UCSD-AML1 (cell line): ENCODE measurements around the gene GPX3.

Experiments
- DNase-seq: peaks from one replicate; lab custom pipeline; 2025; ENCODE audit not compliant: unreplicated experiment; lab: John Stamatoyannopoulos, UW

The GPX3 gene

GRCh38 chr5:151033217-151033934 lies 13.0 kb downstream of the GPX3 start:
- DNase-seq: no peak

DNA sequence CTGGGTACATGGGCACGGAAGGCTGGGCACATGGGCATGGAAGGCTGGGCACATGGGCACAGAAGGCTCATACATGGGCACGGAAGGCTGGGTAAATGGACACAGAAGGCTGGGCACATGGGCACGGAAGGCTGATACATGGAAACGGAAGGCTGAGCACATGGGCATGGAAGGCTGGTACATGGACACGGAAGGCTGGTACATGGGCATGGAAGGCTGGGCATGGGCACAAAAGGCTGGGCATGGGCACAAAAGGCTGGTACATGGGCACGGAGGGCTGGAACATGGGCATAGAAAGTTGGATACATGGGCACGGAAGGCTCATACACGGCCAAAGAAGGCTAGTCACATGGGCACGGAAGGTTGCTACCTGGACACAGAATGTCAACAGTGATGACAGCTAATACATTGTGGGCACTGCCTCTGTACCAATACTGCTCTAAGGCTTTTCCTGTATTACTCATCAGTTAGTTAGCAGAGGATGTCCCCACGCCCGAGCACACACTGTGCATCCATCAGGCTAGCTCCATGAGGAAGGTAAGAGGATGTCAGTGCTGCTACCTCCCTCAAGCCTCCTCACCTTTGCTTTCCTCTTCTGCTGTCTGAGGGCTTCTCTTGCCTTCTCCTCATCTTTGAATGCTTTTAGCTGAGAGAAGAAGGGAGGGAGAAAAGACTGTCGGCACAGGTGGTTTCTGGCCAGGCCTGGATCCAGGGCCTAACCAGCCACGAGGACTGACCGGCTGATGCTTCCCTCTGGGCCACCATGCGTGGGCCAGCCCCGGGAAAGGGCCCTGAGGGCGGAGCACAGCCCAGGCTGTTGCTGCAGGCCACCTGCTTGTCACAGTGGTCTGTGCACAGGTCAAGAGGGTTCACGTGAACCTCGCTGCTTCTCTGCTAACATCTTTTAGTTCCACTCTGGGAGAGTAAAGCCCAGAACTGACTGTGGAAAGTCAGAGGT lies 14.3 kb downstream of the GPX3 start:
- DNase-seq: no peak

DNA sequence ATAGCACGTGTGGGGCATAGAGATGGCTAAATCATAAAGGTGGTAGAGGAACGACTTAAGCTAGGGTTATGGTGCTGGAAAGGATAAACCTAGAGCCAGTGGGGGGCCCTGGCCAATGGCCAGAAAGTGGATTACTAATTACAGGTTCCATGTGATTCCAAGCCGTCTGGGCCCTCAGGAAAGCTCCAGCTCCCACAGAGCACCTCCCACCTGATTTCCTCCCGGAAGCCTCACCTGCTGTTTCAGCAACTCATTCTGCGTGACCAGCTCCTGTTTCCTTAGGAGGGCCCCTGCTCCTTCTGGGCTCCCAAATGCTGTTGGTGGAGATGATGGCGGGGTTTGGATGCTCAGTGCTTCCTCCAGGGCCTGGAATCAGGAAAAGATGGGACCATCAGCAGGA lies 16.2 kb downstream of the GPX3 start:
- no peak for DNase-seq

- no peak for DNase-seq
Measured at GRCh38 chr5:151037561-151038411, 17.4 kb downstream of the GPX3 start.

GRCh38 chr5:151038412-151038745 lies 18.0 kb downstream of the GPX3 start:
- no peak for DNase-seq

GRCh38 chr5:151038801-151039238 lies 18.4 kb downstream of the GPX3 start:
- no peak for DNase-seq

GRCh38 chr5:151039665-151040064 lies 19.3 kb downstream of the GPX3 start:
- no peak for DNase-seq

DNA sequence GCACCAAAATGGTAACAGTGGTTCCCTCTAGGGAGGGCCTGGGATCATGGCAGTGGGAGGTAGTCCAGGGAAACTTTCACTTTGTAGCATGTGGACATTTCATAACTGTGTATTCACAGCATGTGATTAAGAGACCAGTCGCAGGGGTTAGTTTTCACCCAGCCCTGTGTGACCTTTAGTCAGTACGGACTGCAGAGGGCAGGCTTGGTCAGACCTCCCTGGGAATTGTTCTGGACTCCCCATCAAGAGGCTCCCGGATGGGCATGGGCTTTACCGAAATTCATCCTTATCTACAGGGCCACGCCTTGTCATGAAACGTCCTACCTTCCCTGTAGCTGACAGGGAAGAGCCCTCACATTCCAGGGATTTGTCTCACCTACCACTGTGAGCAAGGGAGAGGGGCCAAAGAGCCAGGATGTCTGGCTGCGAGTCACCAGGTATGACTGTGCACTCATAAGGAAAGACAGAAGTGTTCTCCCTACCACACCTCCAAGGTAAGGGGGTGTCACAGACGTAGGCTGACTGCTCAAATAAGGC lies 19.9 kb downstream of the GPX3 start:
- DNase-seq: no peak

DNA sequence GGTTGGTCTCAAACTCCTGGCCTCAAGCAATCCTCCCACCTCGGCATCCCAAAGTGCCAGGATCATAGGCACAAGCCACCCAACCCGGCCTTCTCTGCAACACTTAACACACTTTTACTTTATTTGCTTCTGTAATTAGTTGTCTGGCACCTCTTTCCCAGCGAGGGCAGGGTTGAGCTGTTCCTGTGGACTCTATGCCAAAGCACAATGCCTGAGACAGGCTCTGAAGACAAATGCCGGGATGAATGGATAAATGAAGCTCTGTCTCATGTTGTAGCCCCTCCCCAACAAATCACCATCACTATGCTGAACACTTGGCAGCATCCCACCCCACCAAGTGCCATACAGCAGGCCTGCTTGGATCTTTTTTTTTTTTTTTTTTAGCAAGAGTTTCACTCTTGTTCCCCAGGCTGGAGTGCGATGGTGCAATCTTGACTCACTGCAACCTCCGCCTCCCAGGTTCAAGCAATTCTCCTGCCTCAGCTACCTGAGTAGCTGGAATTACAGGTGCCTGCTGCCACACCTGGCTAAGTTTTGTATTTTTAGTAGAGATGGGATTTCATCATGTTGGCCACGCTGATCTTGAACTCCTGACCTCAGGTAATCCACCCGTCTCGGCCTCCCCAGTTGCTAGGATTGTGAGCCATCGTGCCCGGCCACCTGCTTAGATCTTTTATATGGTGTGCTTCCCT lies 21.3 kb downstream of the GPX3 start:
- DNase-seq: no peak

DNA sequence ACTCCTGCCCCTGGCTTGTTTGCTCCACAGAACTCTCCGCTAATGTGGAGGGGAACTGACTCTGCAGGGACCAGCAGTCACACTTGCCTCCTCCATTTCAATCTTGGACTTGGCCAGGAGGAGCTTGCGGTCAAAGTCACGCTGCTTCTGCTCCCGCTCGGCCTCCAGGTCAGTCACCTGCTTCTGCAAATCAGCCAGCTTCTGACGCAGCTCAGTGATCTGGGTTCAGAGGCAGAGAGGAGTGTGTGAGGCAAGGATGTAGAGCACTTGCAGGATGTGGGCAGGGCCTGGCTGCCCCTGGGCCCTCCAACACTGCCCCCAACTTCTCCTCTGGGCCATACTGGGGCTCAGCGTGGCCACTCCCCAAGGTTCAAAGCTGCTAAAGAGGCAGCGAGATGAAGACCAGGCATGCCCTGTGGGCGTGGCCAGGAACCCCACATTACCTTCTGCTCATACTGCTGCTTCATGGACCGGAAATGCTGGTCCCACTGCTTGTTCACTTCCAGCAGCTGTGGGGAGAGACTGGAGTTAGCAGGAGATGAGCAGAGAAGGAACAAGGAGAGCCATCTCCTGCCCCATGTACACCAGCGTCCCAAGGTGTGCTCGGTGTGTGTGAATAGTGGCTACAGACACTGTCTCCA lies 22.2 kb downstream of the GPX3 start:
- no peak for DNase-seq

GRCh38 chr5:151047814-151048425 lies 27.5 kb downstream of the GPX3 start:
- no peak for DNase-seq

DNA sequence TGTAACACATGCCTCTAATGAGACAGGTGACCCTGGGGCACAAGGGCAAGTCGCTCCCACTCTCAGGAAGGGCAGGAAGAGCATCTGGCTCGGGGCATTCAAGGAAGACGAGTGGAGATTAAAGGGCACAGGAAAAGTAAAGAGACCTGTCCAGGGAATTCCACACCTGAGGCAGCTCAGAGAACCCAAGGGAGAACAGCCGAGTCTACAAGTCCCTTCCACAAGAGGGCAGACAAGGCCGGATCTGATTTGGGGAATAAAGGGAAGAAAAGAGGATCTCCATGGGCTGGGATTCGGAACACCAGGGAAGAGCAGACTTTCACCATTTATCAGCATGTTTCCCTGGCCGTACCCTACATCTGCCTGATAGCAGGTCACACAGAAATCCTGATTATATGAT lies 28.1 kb downstream of the GPX3 start:
- DNase-seq: no peak

GRCh38 chr5:151051066-151051930 lies 30.9 kb downstream of the GPX3 start:
- peak; percentile 76 for DNase-seq

- DNase-seq: no peak
Measured at GRCh38 chr5:151051931-151052608, 31.7 kb downstream of the GPX3 start.

- no peak for DNase-seq
Measured at GRCh38 chr5:151052836-151053235, 32.4 kb downstream of the GPX3 start.

DNA sequence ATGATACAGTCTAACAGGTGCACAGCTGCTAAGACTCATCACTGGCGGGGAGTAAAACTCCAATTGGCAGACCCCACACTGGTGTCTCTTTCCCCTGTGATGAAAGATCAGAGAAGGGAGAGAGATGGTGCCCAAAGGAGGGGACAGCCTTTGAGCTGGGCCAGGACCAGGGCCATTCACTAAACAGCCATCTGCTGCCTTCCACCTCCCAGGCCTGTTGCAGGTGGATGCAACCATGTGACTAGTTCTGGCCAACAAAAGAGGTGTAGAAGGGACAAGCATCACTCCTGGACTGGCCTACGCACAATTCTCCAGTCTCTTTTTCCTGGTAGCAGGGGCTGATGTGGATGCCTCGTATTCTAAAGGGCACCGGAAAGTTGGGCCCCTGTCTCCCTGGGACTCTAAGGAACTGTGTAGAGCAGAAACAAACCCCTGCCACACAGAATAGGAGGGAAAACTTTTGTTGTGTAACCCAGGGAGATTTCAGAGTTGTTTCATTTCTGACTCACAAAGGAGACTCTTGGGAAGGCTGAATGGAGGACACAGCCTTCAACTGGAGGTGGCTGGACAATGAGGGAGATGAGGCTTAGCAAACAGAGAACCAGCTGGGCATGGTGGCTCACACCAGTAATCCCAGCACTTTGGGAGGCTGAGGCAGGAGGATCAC lies 33.5 kb downstream of the GPX3 start:
- DNase-seq: no peak

- DNase-seq: no peak
Measured at GRCh38 chr5:151054709-151055108, 34.3 kb downstream of the GPX3 start.

DNA sequence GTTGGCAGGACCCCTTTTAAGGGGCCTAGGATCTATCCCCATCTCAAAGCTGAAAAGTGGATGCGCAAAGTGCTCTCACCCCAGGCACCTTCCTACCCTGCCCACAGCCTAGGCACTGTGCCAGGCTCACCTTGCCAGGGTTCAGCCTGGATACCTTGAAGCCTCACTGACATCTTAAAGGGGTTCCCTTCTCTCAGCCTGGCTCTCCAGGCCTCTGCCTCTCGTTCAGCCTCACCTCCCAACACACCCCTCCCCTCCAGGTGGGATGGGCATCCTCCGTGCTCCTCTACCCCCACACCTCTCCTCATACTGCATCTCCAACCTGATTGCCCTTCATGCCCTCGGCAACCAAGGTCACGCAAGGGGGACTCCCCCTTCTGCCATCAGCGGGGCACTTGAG lies 34.9 kb downstream of the GPX3 start:
- no peak for DNase-seq
